HEK293 (cell line): ENCODE results near the gene FAM98C.

Experiments
- BCL11A ChIP-seq: fragments of 450-650 bp; formaldehyde crosslinking; IDR thresholded peaks from 2 replicates; pipeline ENCODE4 v1.5.1; 2016; ENCODE audit warnings: low read depth, missing biosample characterization, missing genetic modification characterization
- FEZF1 ChIP-seq: fragments of 450-650 bp; formaldehyde crosslinking; IDR thresholded peaks from 2 replicates; pipeline ENCODE4 v1.5.1; 2016; ENCODE audit warnings: missing biosample characterization, missing genetic modification characterization
- HIC1 ChIP-seq: fragments of 450-650 bp; formaldehyde crosslinking; IDR thresholded peaks from 2 replicates; pipeline ENCODE4 v1.5.1; 2016; ENCODE audit warnings: missing biosample characterization, missing genetic modification characterization
- KLF1 ChIP-seq: fragments of 450-650 bp; formaldehyde crosslinking; IDR thresholded peaks from 2 replicates; pipeline ENCODE4 v1.5.1; 2016; ENCODE audit warnings: missing biosample characterization, missing genetic modification characterization
- KLF10 ChIP-seq: fragments of 450-650 bp; IDR thresholded peaks from 2 replicates; pipeline ENCODE4 v1.5.1; 2018; ENCODE audit warnings: missing biosample characterization, mild to moderate bottlenecking, missing genetic modification characterization
- RBAK ChIP-seq: fragments of 450-650 bp; formaldehyde crosslinking; IDR thresholded peaks from 2 replicates; pipeline ENCODE4 v1.5.1; 2016; ENCODE audit warnings: missing biosample characterization, missing genetic modification characterization
- SALL2 ChIP-seq: fragments of 450-650 bp; formaldehyde crosslinking; IDR thresholded peaks from 2 replicates; pipeline ENCODE4 v1.5.0; 2017; ENCODE audit warnings: missing biosample characterization, mild to moderate bottlenecking, missing genetic modification characterization, borderline replicate concordance
- SETDB1 ChIP-seq: IDR thresholded peaks from one replicate; pipeline ENCODE4 v1.6.1; 2017; ENCODE audit warnings: mild to moderate bottlenecking, low read length, moderate library complexity, mixed read lengths; ENCODE audit not compliant: insufficient read length
- SP3 ChIP-seq: fragments of 450-650 bp; formaldehyde crosslinking; IDR thresholded peaks from 2 replicates; pipeline ENCODE4 v1.5.1; 2016; ENCODE audit warnings: missing biosample characterization, missing genetic modification characterization
- WT1 ChIP-seq: fragments of 450-650 bp; formaldehyde crosslinking; IDR thresholded peaks from 2 replicates; pipeline ENCODE4 v1.5.1; 2016; ENCODE audit warnings: missing biosample characterization, missing genetic modification characterization
- ZBTB20 ChIP-seq: fragments of 450-650 bp; formaldehyde crosslinking; IDR thresholded peaks from 2 replicates; pipeline ENCODE4 v1.5.1; 2016; ENCODE audit warnings: missing biosample characterization, missing genetic modification characterization
- ZBTB21 ChIP-seq: fragments of 450-650 bp; formaldehyde crosslinking; IDR thresholded peaks from 2 replicates; pipeline ENCODE4 v1.5.1; 2017; ENCODE audit warnings: missing biosample characterization, missing genetic modification characterization
- ZEB2 ChIP-seq: fragments of 450-650 bp; formaldehyde crosslinking; IDR thresholded peaks from 2 replicates; pipeline ENCODE4 v1.5.1; 2016; ENCODE audit warnings: missing biosample characterization, missing genetic modification characterization
- ZFHX2 ChIP-seq: fragments of 450-650 bp; formaldehyde crosslinking; conservative IDR thresholded peaks from 2 replicates; pipeline ENCODE4 v1.5.1; 2016; ENCODE audit warnings: missing biosample characterization, missing genetic modification characterization
- ZFP41 ChIP-seq: fragments of 450-650 bp; formaldehyde crosslinking; IDR thresholded peaks from 2 replicates; pipeline ENCODE4 v1.5.1; 2016; ENCODE audit warnings: missing biosample characterization, missing genetic modification characterization, borderline replicate concordance
- ZFP69B ChIP-seq: fragments of 450-650 bp; formaldehyde crosslinking; IDR thresholded peaks from 2 replicates; pipeline ENCODE4 v1.5.1; 2016; ENCODE audit warnings: missing biosample characterization, missing genetic modification characterization
- ZNF114 ChIP-seq: fragments of 450-650 bp; formaldehyde crosslinking; IDR thresholded peaks from 2 replicates; pipeline ENCODE4 v1.5.0; 2017; ENCODE audit warnings: missing biosample characterization, missing genetic modification characterization
- ZNF138 ChIP-seq: fragments of 450-650 bp; formaldehyde crosslinking; IDR thresholded peaks from 2 replicates; pipeline ENCODE4 v1.5.1; 2016; ENCODE audit warnings: missing biosample characterization, missing genetic modification characterization, borderline replicate concordance
- ZNF157 ChIP-seq: fragments of 450-650 bp; formaldehyde crosslinking; IDR thresholded peaks from 2 replicates; pipeline ENCODE4 v1.5.1; 2016; ENCODE audit warnings: missing biosample characterization, missing genetic modification characterization
- ZNF18 ChIP-seq: fragments of 450-650 bp; formaldehyde crosslinking; IDR thresholded peaks from 2 replicates; pipeline ENCODE4 v1.5.1; 2016; ENCODE audit warnings: missing biosample characterization, missing genetic modification characterization
- ZNF184 ChIP-seq: fragments of 450-650 bp; IDR thresholded peaks from 2 replicates; pipeline ENCODE4 v1.5.1; 2018; ENCODE audit warnings: missing biosample characterization, mild to moderate bottlenecking, missing genetic modification characterization
- ZNF2 ChIP-seq: fragments of 450-650 bp; formaldehyde crosslinking; IDR thresholded peaks from 2 replicates; pipeline ENCODE4 v1.5.1; 2016; ENCODE audit warnings: missing biosample characterization, missing genetic modification characterization
- ZNF202 ChIP-seq: fragments of 450-650 bp; formaldehyde crosslinking; IDR thresholded peaks from 2 replicates; pipeline ENCODE4 v1.5.1; 2016; ENCODE audit warnings: missing biosample characterization, missing genetic modification characterization, borderline replicate concordance
- ZNF211 ChIP-seq: fragments of 450-650 bp; formaldehyde crosslinking; IDR thresholded peaks from 2 replicates; pipeline ENCODE4 v1.5.1; 2016; ENCODE audit warnings: low read depth, missing biosample characterization, missing genetic modification characterization
- ZNF214 ChIP-seq: fragments of 450-650 bp; formaldehyde crosslinking; IDR thresholded peaks from 2 replicates; pipeline ENCODE4 v1.5.1; 2017; ENCODE audit warnings: missing biosample characterization, mild to moderate bottlenecking, missing genetic modification characterization, borderline replicate concordance
- ZNF274 ChIP-seq, 2 experiments: fragments of 200-500 bp in 1 of 2; fragments of 450-650 bp in 1 of 2; sonication (Bioruptor generic) in 1 of 2; formaldehyde crosslinking in 1 of 2; IDR thresholded peaks; 2 replicates each; pipeline versions ENCODE4 v1.5.1 to v1.6.1; 2014 to 2016; ENCODE audit warnings: borderline replicate concordance in 1 of 2, inconsistent platforms in 1 of 2, low read length in 1 of 2, missing biosample characterization in 1 of 2, missing genetic modification characterization in 1 of 2
- ZNF311 ChIP-seq: fragments of 450-650 bp; formaldehyde crosslinking; IDR thresholded peaks from 2 replicates; pipeline ENCODE4 v1.5.1; 2017; ENCODE audit warnings: missing biosample characterization, missing genetic modification characterization, borderline replicate concordance
- ZNF416 ChIP-seq: fragments of 450-650 bp; formaldehyde crosslinking; IDR thresholded peaks from 2 replicates; pipeline ENCODE4 v1.5.1; 2016; ENCODE audit warnings: missing biosample characterization, missing genetic modification characterization
- ZNF501 ChIP-seq: fragments of 450-650 bp; formaldehyde crosslinking; IDR thresholded peaks from 2 replicates; pipeline ENCODE4 v1.5.1; 2016; ENCODE audit warnings: missing biosample characterization, missing genetic modification characterization
- ZNF560 ChIP-seq: fragments of 450-650 bp; formaldehyde crosslinking; IDR thresholded peaks from 2 replicates; pipeline ENCODE4 v1.5.1; 2017; ENCODE audit warnings: missing biosample characterization, missing genetic modification characterization, borderline replicate concordance
- ZNF585B ChIP-seq: fragments of 450-650 bp; formaldehyde crosslinking; IDR thresholded peaks from 2 replicates; pipeline ENCODE4 v1.5.1; 2016; ENCODE audit warnings: missing biosample characterization, missing genetic modification characterization
- ZNF610 ChIP-seq: fragments of 450-650 bp; formaldehyde crosslinking; IDR thresholded peaks from 2 replicates; pipeline ENCODE4 v1.5.1; 2016; ENCODE audit warnings: missing biosample characterization, missing genetic modification characterization, borderline replicate concordance
- ZNF621 ChIP-seq: fragments of 450-650 bp; formaldehyde crosslinking; IDR thresholded peaks from 2 replicates; pipeline ENCODE4 v1.5.1; 2017; ENCODE audit warnings: missing biosample characterization, missing genetic modification characterization
- ZNF626 ChIP-seq: fragments of 450-650 bp; sonication (Bioruptor Pico); formaldehyde crosslinking; IDR thresholded peaks from 2 replicates; pipeline ENCODE4 v1.5.1; 2018; ENCODE audit warnings: missing biosample characterization, missing genetic modification characterization, inconsistent platforms
- ZNF707 ChIP-seq: fragments of 450-650 bp; formaldehyde crosslinking; IDR thresholded peaks from 2 replicates; pipeline ENCODE4 v1.5.1; 2016; ENCODE audit warnings: missing biosample characterization, missing genetic modification characterization
- ZNF777 ChIP-seq: fragments of 450-650 bp; formaldehyde crosslinking; IDR thresholded peaks from 2 replicates; pipeline ENCODE4 v1.5.1; 2017; ENCODE audit warnings: missing biosample characterization, missing genetic modification characterization, borderline replicate concordance
- ZSCAN18 ChIP-seq: fragments of 450-650 bp; formaldehyde crosslinking; IDR thresholded peaks from 2 replicates; pipeline ENCODE4 v1.5.1; 2016; ENCODE audit warnings: missing biosample characterization, missing genetic modification characterization

The FAM98C gene

GRCh38 chr19:38402967-38403674, at the start of gene FAM98C (continued):
- TF ChIP-seq ZNF2 (peak; percentile 94), ZNF211 (tag by site-specific recombination) (no peak), ZNF610 (tag by site-specific recombination) (no peak; the same call in 1 of the 2 replicates), ZNF18 (tag by site-specific recombination) (no peak), ZNF138 (tag by site-specific recombination) (no peak), ZNF621 (tag by site-specific recombination) (no peak), SALL2 (no peak), ZFP69B (tag by site-specific recombination) (peak; percentile 80), ZFP41 (tag by site-specific recombination) (no peak), ZNF202 (tag by site-specific recombination) (no peak), WT1 (tag by site-specific recombination) (peak; percentile 56; the same call in 1 of the 2 replicates), BCL11A (tag by site-specific recombination) (no peak), ZSCAN18 (tag by site-specific recombination) (no peak), ZBTB20 (tag by site-specific recombination) (peak; percentile 95), KLF1 (tag by site-specific recombination) (peak; percentile 93), ZNF184 (tag by site-specific recombination) (no peak), ZNF707 (tag by site-specific recombination) (no peak), ZNF114 (tag by site-specific recombination) (no peak), KLF10 (tag by site-specific recombination) (peak; percentile 76; the same call in 1 of the 2 replicates), ZNF157 (tag by site-specific recombination) (no peak), ZNF560 (tag by site-specific recombination) (no peak), ZNF585B (tag by site-specific recombination) (no peak; the same call in none of the 2 replicates), ZNF311 (tag by site-specific recombination) (no peak), FEZF1 (0 out of 2 replicates have a peak, but pooled peaks have one; percentile 45), HIC1 (tag by site-specific recombination) (peak; percentile 97), ZNF214 (no peak), ZEB2 (peak; percentile 97), RBAK (tag by site-specific recombination) (no peak), ZNF777 (peak; percentile 66), ZNF416 (tag by site-specific recombination) (no peak), ZNF626 (tag by site-specific recombination) (no peak), ZNF274 (IDR thresholded peaks at IDR 0.05; ENCODE audit: low read length) (no peak), ZNF274 (tag by site-specific recombination; IDR thresholded peaks at IDR 0.05; ENCODE audit: borderline replicate concordance) (no peak), ZFHX2 (tag by site-specific recombination) (peak; percentile 100), ZNF501 (tag by site-specific recombination) (peak; percentile 62; the same call in 1 of the 2 replicates), SETDB1 (no peak), ZBTB21 (tag by site-specific recombination) (peak; percentile 23; the same call in 1 of the 2 replicates), SP3 (peak; percentile 99)
